T follicular helper cell (primary cell): ENCODE data around the gene SLC17A2.

Source experiments
- DNase-seq: peaks from one replicate; pipeline ENCODE4 v3.0.0-alpha.2; 2020; ENCODE audit warnings: low read depth

SLC17A2 gene

GRCh38 chr6:25883536-25883935 is 47.0 kb downstream of the SLC17A2 start:
- DNase-seq: no peak

GRCh38 chr6:25882051-25882496 is 48.4 kb downstream of the SLC17A2 start:
- DNase-seq: peak; percentile 7

- DNase-seq: no peak
Measured at GRCh38 chr6:25880601-25881000, 49.9 kb downstream of the SLC17A2 start.

GRCh38 chr6:25878721-25879322 is 51.7 kb downstream of the SLC17A2 start:
- DNase-seq: no peak

- DNase-seq: no peak
Measured at GRCh38 chr6:25875926-25876602, 54.4 kb downstream of the SLC17A2 start.

- DNase-seq: no peak
Measured at GRCh38 chr6:25875563-25875905, 55.0 kb downstream of the SLC17A2 start.

- no peak for DNase-seq
Measured at GRCh38 chr6:25874822-25875562, 55.5 kb downstream of the SLC17A2 start.

- no peak for DNase-seq
Measured at GRCh38 chr6:25874118-25874517, 56.4 kb downstream of the SLC17A2 start, which contains the start of gene SLC17A3. Gene SLC17A3, minus strand, starts transcription at chr6:25874243. Its CDS starts 5,856 bp downstream, at chr6:25868387.

GRCh38 chr6:25872814-25873213 is 57.7 kb downstream of the SLC17A2 start:
- DNase-seq: no peak

- no peak for DNase-seq
Measured at GRCh38 chr6:25869840-25870239, 60.7 kb downstream of the SLC17A2 start.

- DNase-seq: no peak
Measured at GRCh38 chr6:25868436-25869183, 61.9 kb downstream of the SLC17A2 start.

GRCh38 chr6:25866011-25866410 is 64.5 kb downstream of the SLC17A2 start:
- no peak for DNase-seq

- DNase-seq: no peak
Measured at GRCh38 chr6:25863360-25863759, 67.1 kb downstream of the SLC17A2 start.
